SK-N-DZ (cell line): ENCODE data around the gene SERF2.
"Not testable (repeated sequence)": the region's sequence is repeated elsewhere in the genome, so short reads cannot be mapped to it uniquely, and the experiment has no call there.

Experiments used
- DNase-seq: peaks from one replicate; pipeline ENCODE4 v3.0.0-alpha.2; 2015; ENCODE audit warnings: low spot score
- small RNA-seq, 2 experiments: library from RNA; depleted of rRNA; stranded (forward); fragments of <200 nt; gene quantifications; one replicate each; pipeline ENCODE3, GENCODE V24; 2014

SERF2 gene

GRCh38 chr15:43829951-43830540 lies 37.9 kb downstream of the SERF2 start:
- DNase-seq, result not testable (repeated sequence)

GRCh38 chr15:43830691-43831275 lies 38.7 kb downstream of the SERF2 start:
- DNase-seq, result not testable (repeated sequence)

DNA sequence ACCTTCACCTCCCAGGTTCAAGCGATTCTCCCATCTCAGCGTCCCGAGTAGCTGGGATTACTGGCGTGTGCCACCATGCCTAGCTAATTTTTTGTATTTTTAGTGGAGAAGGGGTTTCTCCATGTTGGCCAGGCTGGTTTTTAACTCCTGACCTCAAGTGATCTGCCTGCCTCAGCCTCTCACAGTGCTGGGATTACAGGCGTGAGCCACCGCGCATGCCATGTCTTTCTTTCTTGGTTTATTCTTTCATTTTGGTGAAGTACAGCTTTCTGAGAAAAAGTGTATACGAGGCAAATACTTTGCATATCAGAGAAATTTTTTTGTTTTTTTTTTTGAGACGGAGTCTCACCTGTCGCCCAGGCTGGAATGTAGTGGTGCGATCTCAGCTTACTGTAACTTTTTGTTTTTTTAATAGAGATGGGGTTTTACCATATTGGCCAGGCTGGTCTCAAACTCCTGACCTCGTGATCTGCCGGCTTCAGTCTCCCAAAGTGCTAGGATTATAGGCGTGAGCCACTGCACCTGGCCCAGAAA lies 39.5 kb downstream of the SERF2 start:
- not testable (repeated sequence) for DNase-seq

GRCh38 chr15:43832485-43832884 lies 40.4 kb downstream of the SERF2 start:
- not testable (repeated sequence) for DNase-seq

- no peak for DNase-seq
These were observed 53.3 kb downstream of the SERF2 start for GRCh38 chr15:43845421-43845820.

Small RNAs within 50 kb of the gene (small RNA-seq; reads per million reads assigned to genes)
- 0 reads per million in 2 experiments for gene MIR1282
